Measurements from ENCODE around the gene GRB10. TPM values are rescaled to one million over a fixed set of nuclear protein-coding genes. Genes with fewer than 3 reads are reported as not detected.

GRB10 gene
- total RNA-seq, 1 experiment from 2014 or later, result 38.3 TPM

DNA sequence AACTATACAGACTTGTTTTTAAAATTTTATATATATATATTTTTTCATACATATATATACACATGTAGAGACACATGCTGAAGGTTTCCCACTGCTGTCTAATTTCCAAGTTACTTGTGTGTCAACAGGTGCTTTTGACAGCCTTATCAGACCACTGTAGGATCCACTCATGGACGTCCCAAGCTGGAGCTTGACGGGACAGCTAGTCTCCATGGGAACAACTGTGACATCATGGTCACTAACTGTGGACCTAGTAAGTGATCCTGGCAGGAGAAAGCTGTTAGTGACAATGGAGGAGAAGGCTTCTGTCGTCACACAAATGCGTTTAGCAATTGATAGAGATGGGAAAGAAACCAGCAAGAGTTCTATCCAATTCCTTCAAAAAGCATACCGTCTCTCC is 157.3 kb downstream of the GRB10 start:
- Histone ChIP-seq H3K4me3 (ENCODE audit: low read depth in 2 of 2, low read length in 2 of 2) (no peak overlapping the region), H3K27ac (ENCODE audit: low read length) (no peak overlapping the region), H3K27me3 (ENCODE audit: control insufficient read depth, insufficient read depth, low read length) (no peaks in the 10 kb centered on the region), H3K9me3 (ENCODE audit: control insufficient read depth, insufficient read depth, low read depth, low read length) (no peaks in the 10 kb centered on the region), H3K4me1 (ENCODE audit: control insufficient read depth, insufficient read depth, low read length) (no peaks in the 10 kb centered on the region), H3K36me3 (ENCODE audit: control insufficient read depth, insufficient read depth, low read length) (no peaks in the 10 kb centered on the region)
- intact Hi-C loops (cut with micrococcal nuclease; ENCODE audit: unreplicated experiment), result no loop called here
- CTCF ChIA-PET, result no interaction called here
- DNase-seq (ENCODE audit: low read depth, low spot score) (no peak), ATAC-seq (no peak)
- in situ Hi-C loops (cut with HindIII; ENCODE audit: low pct_unique_long_range_greater_than_20kb, low sequenced_read_pairs), result no loop called here
- BruUV-seq (replicated peaks), result TSS peak; percentile 44
- TF ChIP-seq, protein P1, sequence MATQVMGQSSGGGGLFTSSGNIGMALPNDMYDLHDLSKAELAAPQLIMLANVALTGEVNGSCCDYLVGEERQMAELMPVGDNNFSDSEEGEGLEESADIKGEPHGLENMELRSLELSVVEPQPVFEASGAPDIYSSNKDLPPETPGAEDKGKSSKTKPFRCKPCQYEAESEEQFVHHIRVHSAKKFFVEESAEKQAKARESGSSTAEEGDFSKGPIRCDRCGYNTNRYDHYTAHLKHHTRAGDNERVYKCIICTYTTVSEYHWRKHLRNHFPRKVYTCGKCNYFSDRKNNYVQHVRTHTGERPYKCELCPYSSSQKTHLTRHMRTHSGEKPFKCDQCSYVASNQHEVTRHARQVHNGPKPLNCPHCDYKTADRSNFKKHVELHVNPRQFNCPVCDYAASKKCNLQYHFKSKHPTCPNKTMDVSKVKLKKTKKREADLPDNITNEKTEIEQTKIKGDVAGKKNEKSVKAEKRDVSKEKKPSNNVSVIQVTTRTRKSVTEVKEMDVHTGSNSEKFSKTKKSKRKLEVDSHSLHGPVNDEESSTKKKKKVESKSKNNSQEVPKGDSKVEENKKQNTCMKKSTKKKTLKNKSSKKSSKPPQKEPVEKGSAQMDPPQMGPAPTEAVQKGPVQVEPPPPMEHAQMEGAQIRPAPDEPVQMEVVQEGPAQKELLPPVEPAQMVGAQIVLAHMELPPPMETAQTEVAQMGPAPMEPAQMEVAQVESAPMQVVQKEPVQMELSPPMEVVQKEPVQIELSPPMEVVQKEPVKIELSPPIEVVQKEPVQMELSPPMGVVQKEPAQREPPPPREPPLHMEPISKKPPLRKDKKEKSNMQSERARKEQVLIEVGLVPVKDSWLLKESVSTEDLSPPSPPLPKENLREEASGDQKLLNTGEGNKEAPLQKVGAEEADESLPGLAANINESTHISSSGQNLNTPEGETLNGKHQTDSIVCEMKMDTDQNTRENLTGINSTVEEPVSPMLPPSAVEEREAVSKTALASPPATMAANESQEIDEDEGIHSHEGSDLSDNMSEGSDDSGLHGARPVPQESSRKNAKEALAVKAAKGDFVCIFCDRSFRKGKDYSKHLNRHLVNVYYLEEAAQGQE (IDR thresholded peaks at IDR 0.05; ENCODE audit: insufficient read depth in 1 of 2, low read depth in 2 of 2, low read length in 1 of 2), result no peak
- TF ChIP-seq TCF7L2 (IDR thresholded peaks at IDR 0.05; ENCODE audit: low read depth, low read length) (no peak), POLR2AphosphoS5 (IDR thresholded peaks at IDR 0.05; ENCODE audit: low read depth, low read length) (no peak), SIN3A (IDR thresholded peaks at IDR 0.05; ENCODE audit: borderline replicate concordance, insufficient read depth, low read depth, low read length) (no peak)
- POLR2A ChIA-PET, result no interaction called here

DNA sequence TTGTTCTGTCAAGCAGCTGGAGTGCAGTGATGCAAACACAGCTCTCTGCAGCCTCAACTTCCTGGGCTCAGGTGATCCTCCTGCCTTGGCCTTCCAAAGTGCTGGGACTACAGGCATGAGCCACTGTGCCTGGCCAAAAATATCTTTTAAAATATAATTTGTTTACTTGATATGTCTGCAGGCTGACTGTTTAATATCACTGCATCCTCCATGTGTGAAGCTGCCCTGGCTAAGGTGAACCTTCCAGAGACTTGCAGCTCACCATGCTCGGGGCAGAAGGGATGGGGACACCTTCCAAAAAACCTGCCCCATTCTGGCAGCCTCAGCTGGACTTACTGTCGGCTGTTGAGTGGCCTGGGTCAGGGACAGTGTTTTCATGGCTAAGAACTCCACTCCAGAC is 159.9 kb downstream of the GRB10 start:
- intact Hi-C loops (cut with micrococcal nuclease; ENCODE audit: unreplicated experiment) (no loop called here), in situ Hi-C loops (cut with HindIII; ENCODE audit: low pct_unique_long_range_greater_than_20kb, low sequenced_read_pairs) (no loop called here)
- POLR2A ChIA-PET, result no interaction called here
- no peaks in the 10 kb centered on the region for H3K4me1 ChIP-seq (ENCODE audit: control insufficient read depth, insufficient read depth, low read length)
- ATAC-seq (no peak), DNase-seq (ENCODE audit: low read depth, low spot score) (no peak)
- H3K4me3 ChIP-seq (ENCODE audit: low read depth in 2 of 2, low read length in 2 of 2), result no peak overlapping the region
- TF ChIP-seq POLR2AphosphoS5 (IDR thresholded peaks at IDR 0.05; ENCODE audit: low read depth, low read length) (no peak), SIN3A (IDR thresholded peaks at IDR 0.05; ENCODE audit: borderline replicate concordance, insufficient read depth, low read depth, low read length) (no peak), TCF7L2 (IDR thresholded peaks at IDR 0.05; ENCODE audit: low read depth, low read length) (no peak)
- TF ChIP-seq, protein P1 (IDR thresholded peaks at IDR 0.05; ENCODE audit: insufficient read depth in 1 of 2, low read depth in 2 of 2, low read length in 1 of 2), result no peak
- TF ChIP-seq, protein P2, sequence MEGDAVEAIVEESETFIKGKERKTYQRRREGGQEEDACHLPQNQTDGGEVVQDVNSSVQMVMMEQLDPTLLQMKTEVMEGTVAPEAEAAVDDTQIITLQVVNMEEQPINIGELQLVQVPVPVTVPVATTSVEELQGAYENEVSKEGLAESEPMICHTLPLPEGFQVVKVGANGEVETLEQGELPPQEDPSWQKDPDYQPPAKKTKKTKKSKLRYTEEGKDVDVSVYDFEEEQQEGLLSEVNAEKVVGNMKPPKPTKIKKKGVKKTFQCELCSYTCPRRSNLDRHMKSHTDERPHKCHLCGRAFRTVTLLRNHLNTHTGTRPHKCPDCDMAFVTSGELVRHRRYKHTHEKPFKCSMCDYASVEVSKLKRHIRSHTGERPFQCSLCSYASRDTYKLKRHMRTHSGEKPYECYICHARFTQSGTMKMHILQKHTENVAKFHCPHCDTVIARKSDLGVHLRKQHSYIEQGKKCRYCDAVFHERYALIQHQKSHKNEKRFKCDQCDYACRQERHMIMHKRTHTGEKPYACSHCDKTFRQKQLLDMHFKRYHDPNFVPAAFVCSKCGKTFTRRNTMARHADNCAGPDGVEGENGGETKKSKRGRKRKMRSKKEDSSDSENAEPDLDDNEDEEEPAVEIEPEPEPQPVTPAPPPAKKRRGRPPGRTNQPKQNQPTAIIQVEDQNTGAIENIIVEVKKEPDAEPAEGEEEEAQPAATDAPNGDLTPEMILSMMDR (IDR thresholded peaks at IDR 0.05), result no peak
- no peak overlapping the region for H3K27ac ChIP-seq (ENCODE audit: low read length)
- no peaks in the 10 kb centered on the region for H3K27me3 ChIP-seq (ENCODE audit: control insufficient read depth, insufficient read depth, low read length)
- no TSS peak for BruUV-seq (replicated peaks)
- H3K36me3 ChIP-seq (ENCODE audit: control insufficient read depth, insufficient read depth, low read length), result no peaks in the 10 kb centered on the region
- CTCF ChIA-PET, result interaction anchor here (0.6 kb wide), 1 partner anchor 27 kb away, joined by 4 read pairs; no protein-coding TSS in a partner anchor
- H3K9me3 ChIP-seq (ENCODE audit: control insufficient read depth, insufficient read depth, low read depth, low read length), result no peaks in the 10 kb centered on the region
